Endothelial cell of umbilical vein (primary cell): Measurements from ENCODE around the gene FBXO10. TPM values are rescaled to one million over a fixed set of nuclear protein-coding genes. Genes with fewer than 3 reads are reported as not detected.

Experiments
- BruUV-seq: library from RNA; stranded (reverse); fragments of 400-500 nt; replicated peaks from 2 replicates; lab custom pipeline; 2021; lab: Mats Ljungman, UMichigan
- CTCF ChIA-PET: fragments of 300-600, 350-600 bp; sonication (Branson Sonifier 250); formaldehyde crosslinking; loops from one replicate; lab custom pipeline; 2021; ENCODE audit warnings: antibody characterized with exemption, inconsistent platforms; lab: Charles Lee
- POLR2A ChIA-PET: fragments of 300-600, 350-600 bp; sonication (Branson Sonifier 250); formaldehyde crosslinking; loops from one replicate; lab custom pipeline; 2021; ENCODE audit warnings: antibody characterized with exemption, inconsistent platforms; lab: Charles Lee
- DNase-seq: peaks from one replicate; pipeline ENCODE4 v3.0.0-alpha.2; 2011; ENCODE audit warnings: low read depth, low spot score
- FAIRE-seq: peaks from 2 replicates; lab custom pipeline; 2011; peaks lifted over from hg19 to GRCh38; lab: Jason Lieb, UNC
- H2AFZ ChIP-seq: 2 replicates; pipeline ENCODE4 v1.6.0; 2012; ENCODE audit warnings: low read depth, low read length, control low read depth, inconsistent platforms
- H3K27ac ChIP-seq: 2 replicates; pipeline ENCODE4 v1.5.1; 2011; ENCODE audit warnings: low read depth, mild to moderate bottlenecking, control low read depth, low read length, moderate library complexity; ENCODE audit not compliant: insufficient read depth
- H3K27me3 ChIP-seq, 2 experiments: 2 replicates each; pipeline versions ENCODE4 v1.6.0 to v1.6.1; 2011; ENCODE audit warnings: low read length in 2 of 2, mixed read lengths in 1 of 2; ENCODE audit not compliant: control insufficient read depth in 2 of 2, insufficient read depth in 2 of 2
- H3K36me3 ChIP-seq, 2 experiments: 2 replicates in 1 of 2; 3 replicates in 1 of 2; pipeline ENCODE4 v1.5.1; 2011; ENCODE audit warnings: low read length in 2 of 2, mild to moderate bottlenecking in 1 of 2, moderate library complexity in 1 of 2; ENCODE audit not compliant: control insufficient read depth in 2 of 2, insufficient read depth in 2 of 2; ENCODE audit errors: extremely low read depth in 1 of 2
- H3K4me1 ChIP-seq: 3 replicates; pipeline ENCODE4 v1.5.1; 2011; ENCODE audit warnings: mild to moderate bottlenecking, low read length; ENCODE audit not compliant: control insufficient read depth, insufficient read depth; ENCODE audit errors: extremely low read depth
- H3K4me2 ChIP-seq: 2 replicates; pipeline ENCODE4 v1.6.1; 2011; ENCODE audit warnings: low read length, control low read depth, mixed read lengths; ENCODE audit not compliant: insufficient read depth
- H3K4me3 ChIP-seq, 3 experiments: fragments of 200-600 bp in 1 of 3; sonication (generic), shearing (Covaris generic) in 1 of 3; replicated peaks in 1 of 3; 2 replicates each; pipeline ENCODE4 v1.5.1; 2011 to 2016; ENCODE audit warnings: control low read depth in 3 of 3, low read length in 3 of 3, mild to moderate bottlenecking in 2 of 3, inconsistent platforms in 1 of 3, low read depth in 1 of 3, moderate library complexity in 1 of 3; ENCODE audit not compliant: insufficient read depth in 1 of 3
- H3K79me2 ChIP-seq: 2 replicates; pipeline ENCODE4 v1.6.0; 2012; ENCODE audit warnings: low read length, inconsistent platforms; ENCODE audit not compliant: control insufficient read depth, insufficient read depth
- H3K9ac ChIP-seq: replicated peaks from 2 replicates; pipeline ENCODE3; 2011; ENCODE audit warnings: low read length, control low read depth; ENCODE audit not compliant: insufficient read depth; ENCODE audit errors: extremely low read depth
- H3K9me1 ChIP-seq: replicated peaks from 3 replicates; pipeline ENCODE4 v1.6.0; 2011; ENCODE audit warnings: mild to moderate bottlenecking, low read length; ENCODE audit not compliant: control insufficient read depth, insufficient read depth; ENCODE audit errors: extremely low read depth
- H3K9me3 ChIP-seq: replicated peaks from 2 replicates; pipeline ENCODE4 v1.5.1; 2012; ENCODE audit warnings: low read length, inconsistent platforms; ENCODE audit not compliant: control insufficient read depth, insufficient read depth
- H4K20me1 ChIP-seq: replicated peaks from 2 replicates; pipeline ENCODE3; 2011; ENCODE audit warnings: mild to moderate bottlenecking, low read length; ENCODE audit not compliant: control insufficient read depth, insufficient read depth; ENCODE audit errors: extremely low read depth
- CTCF ChIP-seq, 2 donors: IDR thresholded peaks; 1 replicate in 1 of 2; 2 replicates in 1 of 2; pipeline ENCODE4 v1.5.1; 2011; ENCODE audit warnings: low read length in 2 of 2, mild to moderate bottlenecking in 2 of 2, moderate library complexity in 2 of 2, control low read depth in 1 of 2, inconsistent platforms in 1 of 2, low read depth in 1 of 2; ENCODE audit not compliant: insufficient read depth in 1 of 2; ENCODE audit errors: extremely low read depth in 1 of 2
- EZH2 ChIP-seq: IDR thresholded peaks from 2 replicates; pipeline ENCODE4 v1.6.1; 2012; ENCODE audit warnings: borderline replicate concordance, low read depth, mild to moderate bottlenecking, moderate library complexity, low read length, inconsistent platforms; ENCODE audit not compliant: severe bottlenecking
- FOS ChIP-seq: IDR thresholded peaks from 2 replicates; pipeline ENCODE4 v1.6.1; 2011; ENCODE audit warnings: mild to moderate bottlenecking, low read length, moderate library complexity, borderline replicate concordance; ENCODE audit not compliant: insufficient read depth
- GATA2 ChIP-seq: IDR thresholded peaks from 2 replicates; pipeline ENCODE4 v1.7.0; 2011; ENCODE audit warnings: low read depth, mild to moderate bottlenecking, moderate library complexity, mixed read lengths, low read length; ENCODE audit not compliant: insufficient read length, insufficient read depth
- JUN ChIP-seq: IDR thresholded peaks from 2 replicates; pipeline ENCODE4 v1.6.1; 2011; ENCODE audit warnings: borderline replicate concordance, low read depth; ENCODE audit not compliant: insufficient read length, insufficient read depth
- MAX ChIP-seq: IDR thresholded peaks from 2 replicates; pipeline ENCODE4 v1.6.1; 2011; ENCODE audit not compliant: insufficient read depth, insufficient read length
- MYC ChIP-seq: IDR thresholded peaks from one replicate; pipeline ENCODE4 v1.6.1; 2011; ENCODE audit warnings: mild to moderate bottlenecking, low read depth, low read length
- POLR2A ChIP-seq: IDR thresholded peaks from 2 replicates; pipeline ENCODE4 v1.6.1; 2012; ENCODE audit warnings: low read depth, mild to moderate bottlenecking, control low read depth, low read length
- POLR2AphosphoS5 ChIP-seq: IDR thresholded peaks from 2 replicates; pipeline ENCODE4 v1.6.1; 2012; ENCODE audit warnings: low read depth, mild to moderate bottlenecking, control low read depth, low read length, moderate library complexity; ENCODE audit not compliant: insufficient read depth
- dilution Hi-C: fragments of 300-500 bp; cut with MboI; formaldehyde crosslinking; loops from one replicate; pipeline ENCODE4 v1.15.0; 2019; ENCODE audit warnings: low sequenced_read_pairs; ENCODE audit not compliant: extremely low pct_ligation_motif_present
- intact Hi-C: fragments of 100-400 bp; cut with micrococcal nuclease; formaldehyde crosslinking; loops from one replicate; pipeline ENCODE4 v1.10.0; 2022
- polyA plus RNA-seq, 4 experiments: library from polyadenylated mRNA; depleted of rRNA in 3 of 4; stranded (reverse) in 3 of 4; unstranded in 1 of 4; fragments of >200 nt; gene quantifications; 2 replicates each; pipeline versions ENCODE4 v1.2.1 to v1.2.3, GENCODE V29; 2011 to 2012; ENCODE audit warnings: missing spikeins in 1 of 4
- total RNA-seq: library from RNA; stranded (reverse); gene quantifications from 2 replicates; pipeline ENCODE4 v1.2.3, GENCODE V29; 2021

The FBXO10 gene
- total and polyA plus RNA-seq, 2 donors (not counting 3 experiments of a cell fraction or from before 2014, with no cell fraction given) = 11.8 to 14.4 TPM

- CTCF ChIA-PET = no interaction called here
- POLR2A ChIA-PET = no interaction called here
- no peak for FAIRE-seq
Measured at GRCh38 chr9:37495571-37495970, 80.6 kb downstream of the FBXO10 start.

More at GRCh38 chr9:37495571-37495970, 80.6 kb downstream of the FBXO10 start:
- H3K9me1 ChIP-seq = no peaks in the 10 kb centered on the region
- no peak overlapping the region for H3K27ac ChIP-seq
- no peaks in the 10 kb centered on the region for H4K20me1 ChIP-seq
- H3K79me2 ChIP-seq = no peaks in the 10 kb centered on the region
- DNase-seq = no peak
- peaks cover 9 to 13% of the 10 kb centered on the region in 2 experiments for H3K36me3 ChIP-seq
- no peaks in the 10 kb centered on the region for H3K9me3 ChIP-seq
- BruUV-seq = no TSS peak
- no peak overlapping the region for H2AFZ ChIP-seq
- no peak overlapping the region for H3K9ac ChIP-seq
- no peak overlapping the region for H3K4me2 ChIP-seq
- H3K4me3 ChIP-seq = no peak overlapping the region
- no peaks in the 10 kb centered on the region for H3K27me3 ChIP-seq
- no peaks in the 10 kb centered on the region for H3K4me1 ChIP-seq
- intact Hi-C loops (no loop called here), dilution Hi-C loops (no loop called here)
- TF ChIP-seq EZH2 (no peak), POLR2AphosphoS5 (no peak), GATA2 (no peak), JUN (no peak), MYC (no peak), FOS (no peak), MAX (no peak), POLR2A (no peak), CTCF (IDR thresholded peaks at IDR 0.05; ENCODE audit: extremely low read depth in 1 of 2, insufficient read depth in 1 of 2, low read depth in 1 of 2, low read length in 2 of 2) (no peak)
